Superior temporal gyrus (tissue), 1 donor: ENCODE data around the gene FRMD4A.
"Not testable (repeated sequence)": the region's sequence is repeated elsewhere in the genome, so short reads cannot be mapped to it uniquely, and the experiment has no call there.

Source experiments
- DNase-seq: peaks from one replicate; pipeline ENCODE4 v3.0.0-alpha.2; 2016; ENCODE audit errors: extremely low spot score

Gene FRMD4A

GRCh38 chr10:13722747-13723653 lies 607.7 kb downstream of the FRMD4A start:
- DNase-seq = no peak

GRCh38 chr10:13721486-13721885 lies 609.2 kb downstream of the FRMD4A start:
- no peak for DNase-seq

- DNase-seq = no peak
Measured at GRCh38 chr10:13720699-13721098, 610.0 kb downstream of the FRMD4A start.

GRCh38 chr10:13719425-13719824 lies 611.3 kb downstream of the FRMD4A start:
- DNase-seq = no peak

- DNase-seq = no peak
Measured at GRCh38 chr10:13718820-13719219, 611.9 kb downstream of the FRMD4A start.

GRCh38 chr10:13717936-13718772 lies 612.6 kb downstream of the FRMD4A start:
- DNase-seq = no peak

GRCh38 chr10:13717571-13717935 lies 613.2 kb downstream of the FRMD4A start:
- no peak for DNase-seq

GRCh38 chr10:13716081-13717071 lies 614.3 kb downstream of the FRMD4A start:
- DNase-seq = no peak

- not testable (repeated sequence) for DNase-seq
Measured at GRCh38 chr10:13715596-13715995, 615.1 kb downstream of the FRMD4A start.

- no peak for DNase-seq
Measured at GRCh38 chr10:13715100-13715499, 615.6 kb downstream of the FRMD4A start.

GRCh38 chr10:13712837-13713581 lies 617.7 kb downstream of the FRMD4A start:
- no peak for DNase-seq

- DNase-seq = no peak
Measured at GRCh38 chr10:13712476-13712836, 618.3 kb downstream of the FRMD4A start.

- no peak for DNase-seq
Measured at GRCh38 chr10:13711291-13711690, 619.4 kb downstream of the FRMD4A start.

GRCh38 chr10:13709931-13710650 lies 620.6 kb downstream of the FRMD4A start:
- no peak for DNase-seq

- DNase-seq = no peak
Measured at GRCh38 chr10:13708256-13708990, 622.3 kb downstream of the FRMD4A start.

- peak; percentile 66 for DNase-seq
Measured at GRCh38 chr10:13707156-13707881, 623.4 kb downstream of the FRMD4A start.

GRCh38 chr10:13706604-13707003 lies 624.1 kb downstream of the FRMD4A start:
- DNase-seq = no peak

GRCh38 chr10:13706175-13706574 lies 624.5 kb downstream of the FRMD4A start:
- no peak for DNase-seq
